ENCODE data around the gene TNFRSF1A. TPM values are rescaled to one million over a fixed set of nuclear protein-coding genes. Genes with fewer than 3 reads are reported as not detected.
A peak's percentile ranks its signal among the peaks of the same experiment; 100 is the strongest.

The TNFRSF1A gene
- total RNA-seq, 1 experiment from 2014 or later: 91.5 TPM

DNA sequence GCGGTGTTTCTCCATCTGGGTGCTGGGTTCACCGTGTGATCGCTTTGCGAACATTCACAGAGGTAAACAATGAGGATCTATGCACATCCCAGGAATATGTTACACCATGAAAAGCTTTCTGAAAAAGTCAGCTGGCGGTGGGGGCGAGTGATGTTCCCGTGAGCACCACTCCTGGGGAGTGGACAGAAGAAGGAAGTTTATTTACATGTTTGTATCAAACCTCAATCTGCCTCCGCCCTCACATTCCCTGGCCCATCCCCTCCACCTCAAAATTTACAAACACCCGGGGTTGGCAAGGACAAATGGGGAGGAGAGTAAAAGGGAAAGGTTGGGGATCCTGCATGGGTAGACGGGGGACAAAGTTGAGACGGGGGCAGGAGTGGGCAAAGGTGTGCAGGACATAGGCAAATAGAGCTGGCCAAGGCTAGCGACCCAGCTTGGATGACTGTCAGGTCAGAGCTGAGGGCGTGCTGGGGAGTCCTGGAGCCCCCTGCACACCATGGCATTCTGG, 6.9 kb downstream of the TNFRSF1A start:
- H3K27ac ChIP-seq (ENCODE audit: low read depth, low read length, poor library complexity, severe bottlenecking): peak overlapping the region; percentile 91
- no peaks in the 10 kb centered on the region for H3K9me3 ChIP-seq (ENCODE audit: low read depth, low read length, poor library complexity, severe bottlenecking)
- intact Hi-C loops (cut with micrococcal nuclease; ENCODE audit: unreplicated experiment): no loop called here
- no peak overlapping the region for H3K4me3 ChIP-seq (ENCODE audit: low read depth, low read length, poor library complexity, severe bottlenecking)
- H3K27me3 ChIP-seq (replicated peaks; ENCODE audit: insufficient read depth, low read depth, low read length, poor library complexity): no peaks in the 10 kb centered on the region
- peaks cover 50% of the 10 kb centered on the region for H3K36me3 ChIP-seq (ENCODE audit: insufficient read depth, low read length, poor library complexity, severe bottlenecking)
- BruUV-seq (replicated peaks): no TSS peak
- CTCF ChIA-PET: no interaction called here
- DNase-seq (ENCODE audit: low spot score): no peak
- peaks cover 56% of the 10 kb centered on the region for H3K4me1 ChIP-seq (ENCODE audit: insufficient read depth, low read length, poor library complexity, severe bottlenecking)
- TF ChIP-seq, protein P1, sequence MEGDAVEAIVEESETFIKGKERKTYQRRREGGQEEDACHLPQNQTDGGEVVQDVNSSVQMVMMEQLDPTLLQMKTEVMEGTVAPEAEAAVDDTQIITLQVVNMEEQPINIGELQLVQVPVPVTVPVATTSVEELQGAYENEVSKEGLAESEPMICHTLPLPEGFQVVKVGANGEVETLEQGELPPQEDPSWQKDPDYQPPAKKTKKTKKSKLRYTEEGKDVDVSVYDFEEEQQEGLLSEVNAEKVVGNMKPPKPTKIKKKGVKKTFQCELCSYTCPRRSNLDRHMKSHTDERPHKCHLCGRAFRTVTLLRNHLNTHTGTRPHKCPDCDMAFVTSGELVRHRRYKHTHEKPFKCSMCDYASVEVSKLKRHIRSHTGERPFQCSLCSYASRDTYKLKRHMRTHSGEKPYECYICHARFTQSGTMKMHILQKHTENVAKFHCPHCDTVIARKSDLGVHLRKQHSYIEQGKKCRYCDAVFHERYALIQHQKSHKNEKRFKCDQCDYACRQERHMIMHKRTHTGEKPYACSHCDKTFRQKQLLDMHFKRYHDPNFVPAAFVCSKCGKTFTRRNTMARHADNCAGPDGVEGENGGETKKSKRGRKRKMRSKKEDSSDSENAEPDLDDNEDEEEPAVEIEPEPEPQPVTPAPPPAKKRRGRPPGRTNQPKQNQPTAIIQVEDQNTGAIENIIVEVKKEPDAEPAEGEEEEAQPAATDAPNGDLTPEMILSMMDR (conservative IDR thresholded peaks at IDR 0.05; ENCODE audit: low read depth, low read length): no peak
- TF ChIP-seq EZH2 (IDR thresholded peaks at IDR 0.05; ENCODE audit: borderline replicate concordance, low read depth, low read length, poor library complexity, severe bottlenecking): no peak
- POLR2A ChIA-PET (ENCODE audit: low non-redundant PET): interaction anchor here (0.6 to 0.9 kb wide), 2 partner anchors 17 to 53 kb away, joined by 3 read pairs; no protein-coding TSS in a partner anchor

DNA sequence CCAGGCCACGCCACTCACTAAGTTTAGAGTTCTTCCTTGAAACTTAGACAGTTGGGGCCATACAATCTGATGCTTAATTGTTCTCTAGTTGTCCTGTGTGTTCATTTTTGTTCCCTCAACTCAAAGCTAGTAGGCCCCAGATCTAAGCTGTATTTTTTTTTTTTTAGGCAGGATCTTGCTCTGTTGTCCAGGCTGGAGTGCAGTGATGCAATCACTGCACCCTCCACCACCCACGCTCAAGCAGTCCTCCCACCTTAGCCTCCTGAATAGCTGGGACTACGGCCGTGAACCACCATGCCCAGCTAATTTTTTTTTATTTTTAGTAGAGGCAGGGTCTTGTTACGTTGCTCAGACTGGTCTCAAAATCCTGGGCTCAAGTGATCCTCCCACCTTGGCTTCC, 7.5 kb downstream of the TNFRSF1A start:
- peak overlapping the region; percentile 53 for H3K27ac ChIP-seq (ENCODE audit: low read depth, low read length, poor library complexity, severe bottlenecking)
- no peaks in the 10 kb centered on the region for H3K9me3 ChIP-seq (ENCODE audit: low read depth, low read length, poor library complexity, severe bottlenecking)
- ChIA-PET POLR2A (ENCODE audit: low non-redundant PET) (no interaction called here), CTCF (no interaction called here)
- no peak overlapping the region for H3K4me3 ChIP-seq (ENCODE audit: low read depth, low read length, poor library complexity, severe bottlenecking)
- H3K36me3 ChIP-seq (ENCODE audit: insufficient read depth, low read length, poor library complexity, severe bottlenecking): peaks cover 55% of the 10 kb centered on the region
- no peaks in the 10 kb centered on the region for H3K27me3 ChIP-seq (replicated peaks; ENCODE audit: insufficient read depth, low read depth, low read length, poor library complexity)
- peaks cover 49% of the 10 kb centered on the region for H3K4me1 ChIP-seq (ENCODE audit: insufficient read depth, low read length, poor library complexity, severe bottlenecking)
- intact Hi-C loops (cut with micrococcal nuclease; ENCODE audit: unreplicated experiment): no loop called here
- BruUV-seq (replicated peaks): no TSS peak
- TF ChIP-seq, protein P1 (conservative IDR thresholded peaks at IDR 0.05; ENCODE audit: low read depth, low read length): no peak
- TF ChIP-seq EZH2 (IDR thresholded peaks at IDR 0.05; ENCODE audit: borderline replicate concordance, low read depth, low read length, poor library complexity, severe bottlenecking): no peak
- DNase-seq (ENCODE audit: low spot score): no peak

DNA sequence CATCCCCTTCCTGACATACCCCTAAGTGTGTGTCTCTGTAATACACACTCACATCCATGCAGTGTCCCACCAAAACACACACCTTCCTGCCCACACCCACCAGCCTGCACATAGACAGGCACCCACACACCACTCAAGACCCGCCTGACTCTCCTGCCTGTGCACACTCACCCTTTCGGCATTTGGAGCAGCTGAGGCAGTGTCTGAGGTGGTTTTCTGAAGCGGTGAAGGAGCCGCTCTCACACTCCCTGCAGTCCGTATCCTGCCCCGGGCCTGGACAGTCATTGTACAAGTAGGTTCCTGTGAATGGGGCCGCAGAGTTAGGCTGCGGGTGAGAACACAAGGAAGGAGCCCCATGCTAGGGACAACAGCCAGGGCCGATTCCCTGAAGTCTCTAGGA, 8.3 kb downstream of the TNFRSF1A start:
- Histone ChIP-seq H3K36me3 (ENCODE audit: insufficient read depth, low read length, poor library complexity, severe bottlenecking) (peaks cover 60% of the 10 kb centered on the region), H3K4me1 (ENCODE audit: insufficient read depth, low read length, poor library complexity, severe bottlenecking) (peaks cover 41% of the 10 kb centered on the region), H3K27me3 (replicated peaks; ENCODE audit: insufficient read depth, low read depth, low read length, poor library complexity) (no peaks in the 10 kb centered on the region), H3K27ac (ENCODE audit: low read depth, low read length, poor library complexity, severe bottlenecking) (peak overlapping the region; percentile 53), H3K4me3 (ENCODE audit: low read depth, low read length, poor library complexity, severe bottlenecking) (no peak overlapping the region), H3K9me3 (ENCODE audit: low read depth, low read length, poor library complexity, severe bottlenecking) (no peaks in the 10 kb centered on the region)
- BruUV-seq (replicated peaks): no TSS peak
- TF ChIP-seq, protein P1 (conservative IDR thresholded peaks at IDR 0.05; ENCODE audit: low read depth, low read length): no peak
- no peak for TF ChIP-seq EZH2 (IDR thresholded peaks at IDR 0.05; ENCODE audit: borderline replicate concordance, low read depth, low read length, poor library complexity, severe bottlenecking)
- no peak for DNase-seq (ENCODE audit: low spot score)
- ChIA-PET CTCF (no interaction called here), POLR2A (ENCODE audit: low non-redundant PET) (no interaction called here)
- intact Hi-C loops (cut with micrococcal nuclease; ENCODE audit: unreplicated experiment): no loop called here
